ENCODE data around the gene TRIM6.

The TRIM6 gene

DNA sequence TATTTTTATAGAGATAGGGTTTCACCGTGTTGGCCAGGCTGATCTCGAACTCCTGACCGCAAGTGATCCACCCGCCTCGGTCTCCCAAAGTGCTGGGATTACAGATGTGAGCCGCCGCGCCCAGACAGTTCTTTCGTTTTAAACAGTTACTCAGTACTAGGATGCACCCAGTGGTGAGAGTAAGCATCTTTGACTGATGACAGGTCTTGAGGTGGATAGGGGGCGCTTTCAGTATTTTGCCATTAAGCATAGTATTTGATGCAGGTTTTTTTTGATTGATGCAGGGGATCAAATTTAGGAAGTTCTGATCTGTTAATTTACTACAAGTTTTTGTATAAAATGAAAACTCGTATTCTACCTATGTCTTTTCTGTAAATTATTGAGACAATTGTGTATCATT is 15.2 kb downstream of the TRIM6 start:
- ChIA-PET POLR2A (ENCODE audit: low non-redundant PET) (no interaction called here), CTCF (no interaction called here)

DNA sequence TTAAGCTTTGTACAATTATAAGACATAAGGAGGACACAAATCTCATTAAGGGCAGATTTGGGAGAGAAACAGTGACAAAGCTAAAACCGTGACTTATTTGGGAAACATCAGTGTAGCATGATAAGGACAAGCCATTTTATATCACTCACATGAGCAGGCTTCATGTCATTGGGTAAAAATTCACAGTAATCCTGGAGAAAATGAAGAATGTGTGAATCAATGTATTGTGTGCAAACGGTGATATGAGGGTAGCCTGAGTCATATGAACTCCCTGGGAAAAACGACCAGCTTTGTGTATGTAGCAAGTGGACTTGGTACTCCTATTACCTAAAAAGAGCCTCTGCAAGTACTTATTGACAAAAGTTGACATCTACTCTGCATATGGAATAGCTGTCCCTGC is 22.4 kb downstream of the TRIM6 start:
- no peak overlapping the region for H3K27ac ChIP-seq

More for the DNA sequence above, 15.2 kb downstream of the TRIM6 start:
- no peak for DNase-seq (ENCODE audit: low spot score)
- TF ChIP-seq, protein P1, sequence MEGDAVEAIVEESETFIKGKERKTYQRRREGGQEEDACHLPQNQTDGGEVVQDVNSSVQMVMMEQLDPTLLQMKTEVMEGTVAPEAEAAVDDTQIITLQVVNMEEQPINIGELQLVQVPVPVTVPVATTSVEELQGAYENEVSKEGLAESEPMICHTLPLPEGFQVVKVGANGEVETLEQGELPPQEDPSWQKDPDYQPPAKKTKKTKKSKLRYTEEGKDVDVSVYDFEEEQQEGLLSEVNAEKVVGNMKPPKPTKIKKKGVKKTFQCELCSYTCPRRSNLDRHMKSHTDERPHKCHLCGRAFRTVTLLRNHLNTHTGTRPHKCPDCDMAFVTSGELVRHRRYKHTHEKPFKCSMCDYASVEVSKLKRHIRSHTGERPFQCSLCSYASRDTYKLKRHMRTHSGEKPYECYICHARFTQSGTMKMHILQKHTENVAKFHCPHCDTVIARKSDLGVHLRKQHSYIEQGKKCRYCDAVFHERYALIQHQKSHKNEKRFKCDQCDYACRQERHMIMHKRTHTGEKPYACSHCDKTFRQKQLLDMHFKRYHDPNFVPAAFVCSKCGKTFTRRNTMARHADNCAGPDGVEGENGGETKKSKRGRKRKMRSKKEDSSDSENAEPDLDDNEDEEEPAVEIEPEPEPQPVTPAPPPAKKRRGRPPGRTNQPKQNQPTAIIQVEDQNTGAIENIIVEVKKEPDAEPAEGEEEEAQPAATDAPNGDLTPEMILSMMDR (conservative IDR thresholded peaks at IDR 0.05; ENCODE audit: low read depth) = no peak
- H3K27ac ChIP-seq = no peak overlapping the region

DNA sequence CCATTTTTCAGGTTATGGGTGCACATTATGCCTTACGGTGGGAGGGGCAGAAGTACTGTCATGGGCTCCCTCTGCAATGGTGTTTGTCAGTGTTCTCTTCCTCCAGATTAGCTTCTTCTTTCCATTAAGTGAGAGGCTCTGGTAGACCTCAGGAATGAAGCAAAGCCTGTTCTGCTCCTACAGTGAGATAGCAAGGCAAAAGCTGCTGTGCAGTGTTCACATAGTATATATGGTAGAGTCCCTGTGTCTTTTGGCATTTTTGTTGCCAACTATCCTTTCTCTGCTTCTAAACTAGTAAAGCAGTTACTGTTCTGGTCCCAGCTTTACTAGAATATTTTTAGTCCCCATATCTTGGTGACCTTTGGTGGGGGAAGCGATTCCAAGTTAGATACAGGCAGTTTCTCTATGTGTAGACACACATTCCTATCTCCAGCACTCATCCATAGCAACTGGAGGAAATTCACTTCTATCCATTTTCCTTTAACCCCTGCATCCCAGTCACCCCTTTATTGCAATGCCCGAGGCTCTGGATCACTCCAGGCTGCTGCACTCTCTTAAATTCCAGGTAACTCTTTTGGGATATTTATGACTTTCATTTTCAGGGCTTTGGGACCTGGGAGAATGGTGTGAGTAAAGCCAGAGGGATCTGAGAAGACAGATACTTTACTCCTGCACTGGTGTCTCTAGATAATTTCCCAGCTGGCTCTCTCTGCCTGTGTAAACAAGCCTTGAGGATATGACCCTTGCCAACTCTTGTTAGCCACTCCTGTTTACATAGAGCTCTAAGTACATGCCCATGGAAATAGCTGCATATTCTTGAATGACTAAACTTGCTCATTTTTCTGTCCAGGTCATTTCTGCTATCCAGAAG is 24.4 kb downstream of the TRIM6 start:
- peak overlapping the region; percentile 57 for H3K27ac ChIP-seq
- CTCF ChIA-PET = interaction anchor here (0.8 kb wide), 1 partner anchor 21 kb away, joined by 4 read pairs; no protein-coding TSS in a partner anchor
- TF ChIP-seq, protein P1 (conservative IDR thresholded peaks at IDR 0.05; ENCODE audit: low read depth) = no peak

More for the DNA sequence above, 22.4 kb downstream of the TRIM6 start:
- POLR2A ChIA-PET (ENCODE audit: low non-redundant PET) = no interaction called here
- TF ChIP-seq, protein P1 (conservative IDR thresholded peaks at IDR 0.05; ENCODE audit: low read depth) = no peak
- CTCF ChIA-PET = interaction anchor here (1.4 kb wide), 1 partner anchor 19 kb away, joined by 5 read pairs; no protein-coding TSS in a partner anchor
- DNase-seq (ENCODE audit: low spot score) = peak; percentile 53

DNA sequence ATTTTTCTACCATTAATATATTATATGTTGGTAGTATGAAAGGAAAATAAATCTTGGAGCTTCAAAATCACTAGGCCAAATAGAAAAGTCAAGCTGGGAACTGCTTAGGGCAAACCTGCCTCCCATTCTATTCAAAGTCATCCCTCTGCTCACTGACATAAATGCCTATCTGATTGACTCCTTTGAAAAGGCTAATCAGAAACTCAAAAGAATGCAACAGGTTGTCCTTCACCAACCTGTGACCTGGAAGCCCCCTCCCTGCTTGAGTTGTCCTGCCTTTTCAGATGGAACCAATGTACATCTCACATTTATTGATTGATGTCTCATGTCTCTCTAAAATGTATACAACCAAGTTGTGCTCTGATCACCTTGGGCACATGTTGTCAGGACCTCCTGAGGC is 25.1 kb downstream of the TRIM6 start:
- peak overlapping the region; percentile 42; the same call in 1 of the 2 replicates for H3K27ac ChIP-seq
- ChIA-PET POLR2A (ENCODE audit: low non-redundant PET) (interaction anchor here (1.1 kb wide), 1 partner anchor 63 kb away, joined by 4 read pairs; the partner anchor contains the start of gene TRIM5), CTCF (interaction anchor here (0.8 kb wide), 1 partner anchor 22 kb away, joined by 4 read pairs; no protein-coding TSS in a partner anchor)
- TF ChIP-seq, protein P1 (conservative IDR thresholded peaks at IDR 0.05; ENCODE audit: low read depth) = no peak
- DNase-seq (ENCODE audit: low spot score) = no peak

More for the DNA sequence above, 24.4 kb downstream of the TRIM6 start:
- POLR2A ChIA-PET (ENCODE audit: low non-redundant PET) = interaction anchor here (1.1 kb wide), 1 partner anchor 64 kb away, joined by 4 read pairs; the partner anchor contains the start of gene TRIM5
- peak; percentile 78 for DNase-seq (ENCODE audit: low spot score)

DNA sequence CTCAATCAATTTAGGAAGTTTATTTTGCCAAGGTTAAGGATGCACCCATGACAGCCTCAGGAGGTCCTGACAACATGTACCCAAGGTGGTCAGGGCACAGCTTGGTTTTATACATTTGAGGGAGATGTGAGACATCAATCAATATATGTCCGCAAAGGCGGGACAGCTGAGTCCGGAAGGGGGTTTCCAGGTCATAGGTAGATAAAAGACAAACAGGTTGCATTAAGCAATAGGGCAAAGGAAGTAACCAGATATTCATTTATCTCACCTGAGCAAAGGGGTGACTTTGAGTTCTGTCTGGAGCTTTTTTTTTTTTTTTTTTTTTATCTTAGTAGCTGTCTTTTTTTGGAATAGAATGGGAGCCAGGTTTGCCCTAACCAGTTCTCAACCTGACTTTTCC is 26.4 kb downstream of the TRIM6 start:
- POLR2A ChIA-PET (ENCODE audit: low non-redundant PET) = interaction anchor here (0.7 kb wide), 1 partner anchor 22 kb away, joined by 3 read pairs; no protein-coding TSS in a partner anchor
- CTCF ChIA-PET = no interaction called here
- TF ChIP-seq, protein P1 (conservative IDR thresholded peaks at IDR 0.05; ENCODE audit: low read depth) = no peak
- H3K27ac ChIP-seq = no peak overlapping the region
- no peak for DNase-seq (ENCODE audit: low spot score)

DNA sequence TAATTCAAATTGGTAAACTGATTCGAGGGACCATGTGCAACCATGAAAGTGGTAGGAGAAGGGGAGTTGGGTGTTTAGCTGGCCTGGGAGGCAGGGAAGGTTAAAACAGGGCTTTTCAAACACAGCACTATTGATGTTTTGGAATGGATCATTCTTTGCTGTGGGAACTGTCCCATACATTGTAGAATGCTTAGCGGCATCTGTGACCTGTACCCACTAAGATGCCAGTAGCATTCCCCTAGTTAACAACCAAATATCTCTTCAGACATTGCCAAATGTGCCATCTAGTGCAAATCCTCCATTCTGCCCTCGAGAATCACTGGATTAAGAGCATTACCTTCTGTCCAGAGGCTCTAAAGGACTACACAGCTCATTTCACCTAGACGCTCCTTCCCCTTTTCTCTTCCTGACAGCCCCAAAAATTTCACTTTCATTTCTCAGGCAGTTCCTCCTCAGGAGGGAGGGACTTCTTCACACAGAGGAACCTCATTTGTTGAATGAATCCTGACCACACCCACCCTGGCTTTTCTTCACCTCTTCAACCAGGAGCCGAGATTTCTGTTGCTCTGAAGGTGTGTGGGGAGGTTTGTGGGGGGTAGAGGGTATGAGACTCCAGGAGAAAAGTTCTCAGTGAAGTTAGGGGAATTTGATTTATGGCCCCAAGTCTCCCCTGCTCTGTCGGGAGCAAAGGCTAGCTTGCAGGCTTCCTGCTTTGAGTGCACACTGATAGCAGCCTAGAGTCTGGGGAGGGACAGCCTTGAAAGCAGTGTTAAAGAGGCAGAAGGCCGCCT is 28.2 kb downstream of the TRIM6 start, which contains the start of gene TRIM34:
TRIM34 (plus strand) TSS at position 513 of the 791 bp plus-strand sequence. CDS start 7,331 bp downstream, outside the sequence.
- H3K27ac ChIP-seq = no peak within 1 kb of the TSS
- TF ChIP-seq, protein P1 (conservative IDR thresholded peaks at IDR 0.05; ENCODE audit: low read depth) = no peak
- ChIA-PET POLR2A (ENCODE audit: low non-redundant PET) (no interaction called here), CTCF (interaction anchor here (0.6 to 0.7 kb wide), 2 partner anchors 17 to 1815 kb away, joined by 3 read pairs; no protein-coding TSS in a partner anchor)
- DNase-seq (ENCODE audit: low spot score) = peak; percentile 90
